GM21786 (cell line): ENCODE results near the gene CXXC5.

ENCODE experiments used
- ATAC-seq: cut with Tn5 transposase; IDR thresholded peaks from one replicate; pipeline ENCODE4 v1.9.1; 2021; ENCODE audit not compliant: unreplicated experiment

The CXXC5 gene

GRCh38 chr5:139651043-139651834, 3.1 kb downstream of the CXXC5 start:
- ATAC-seq: no peak

GRCh38 chr5:139651853-139652787, 4.0 kb downstream of the CXXC5 start:
- ATAC-seq: peak; percentile 36

DNA sequence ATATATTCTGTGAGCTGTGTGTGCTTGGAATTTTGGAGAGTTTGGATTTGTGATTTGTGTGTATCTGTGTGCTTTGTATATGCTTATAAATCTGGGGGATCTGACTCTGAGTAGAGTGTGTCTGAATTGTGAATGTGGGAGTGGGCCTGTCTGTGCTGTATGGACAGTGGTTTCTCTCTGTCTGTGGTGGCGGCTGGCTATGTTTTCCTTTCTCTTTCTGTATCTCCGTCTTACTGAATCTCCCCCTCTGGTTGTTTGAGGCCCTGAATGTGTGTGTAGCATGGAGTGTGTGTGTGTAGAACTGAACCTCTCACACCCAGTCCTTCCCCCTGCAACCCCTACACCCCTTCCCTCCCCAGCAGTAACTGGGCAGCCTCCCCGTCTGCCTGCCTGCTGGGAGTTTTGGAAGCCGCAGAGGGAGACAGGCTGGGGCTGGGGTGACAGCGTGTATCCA, 4.7 kb downstream of the CXXC5 start:
- ATAC-seq: peak; percentile 38

GRCh38 chr5:139653616-139654015, 5.5 kb downstream of the CXXC5 start:
- ATAC-seq: no peak

DNA sequence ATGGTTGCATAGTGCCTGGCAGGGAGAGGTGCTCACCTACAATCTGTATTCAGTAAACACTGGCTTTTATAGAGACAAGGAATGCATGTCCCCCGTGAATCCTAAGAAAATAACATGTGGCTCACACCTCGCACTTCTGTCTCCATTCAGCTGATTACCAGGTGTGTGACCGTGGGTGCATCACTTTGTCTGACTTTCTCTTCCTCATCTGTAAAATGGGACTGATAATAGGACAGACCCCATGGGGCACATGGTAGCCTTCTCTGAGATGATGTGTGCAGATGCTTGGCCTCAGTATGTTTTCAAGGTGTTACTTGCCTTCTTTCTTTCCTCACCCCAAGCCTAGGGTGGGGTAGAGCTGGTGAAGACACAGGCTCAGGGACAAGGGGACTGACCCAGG, 6.3 kb downstream of the CXXC5 start:
- ATAC-seq: no peak

- no peak for ATAC-seq
Observed at GRCh38 chr5:139654871-139655491, 6.8 kb downstream of the CXXC5 start.

- no peak for ATAC-seq
Observed at GRCh38 chr5:139655727-139656271, 7.7 kb downstream of the CXXC5 start.

- no peak for ATAC-seq
Observed at GRCh38 chr5:139657363-139658321, 9.5 kb downstream of the CXXC5 start.

GRCh38 chr5:139658501-139658927, 10.4 kb downstream of the CXXC5 start:
- ATAC-seq: no peak

GRCh38 chr5:139658928-139659667, 10.9 kb downstream of the CXXC5 start:
- peak; percentile 17 for ATAC-seq

GRCh38 chr5:139659695-139660101, 11.5 kb downstream of the CXXC5 start:
- ATAC-seq: no peak

- no peak for ATAC-seq
Observed at GRCh38 chr5:139660105-139660922, 12.2 kb downstream of the CXXC5 start.

GRCh38 chr5:139660923-139661814, 13.0 kb downstream of the CXXC5 start:
- ATAC-seq: peak; percentile 29

DNA sequence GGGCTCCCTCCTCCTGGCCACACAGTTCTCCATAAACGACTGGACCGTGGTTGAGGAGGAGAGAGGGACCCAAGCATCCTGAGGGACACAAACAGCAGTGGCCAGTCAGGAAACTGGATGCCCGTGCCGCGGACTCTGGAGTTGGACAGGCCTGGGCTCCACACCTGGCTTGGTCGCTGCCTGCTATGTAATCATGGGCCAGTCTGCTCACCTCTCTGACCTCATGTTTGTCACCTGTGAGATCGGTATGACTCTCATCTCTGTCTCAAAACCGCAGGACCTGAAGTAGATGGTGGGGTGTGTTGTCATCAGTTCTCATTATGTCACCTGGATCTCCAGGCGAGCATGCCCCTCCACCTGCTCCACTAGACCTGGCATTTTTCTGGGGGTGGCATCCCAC, 14.5 kb downstream of the CXXC5 start:
- ATAC-seq: no peak

DNA sequence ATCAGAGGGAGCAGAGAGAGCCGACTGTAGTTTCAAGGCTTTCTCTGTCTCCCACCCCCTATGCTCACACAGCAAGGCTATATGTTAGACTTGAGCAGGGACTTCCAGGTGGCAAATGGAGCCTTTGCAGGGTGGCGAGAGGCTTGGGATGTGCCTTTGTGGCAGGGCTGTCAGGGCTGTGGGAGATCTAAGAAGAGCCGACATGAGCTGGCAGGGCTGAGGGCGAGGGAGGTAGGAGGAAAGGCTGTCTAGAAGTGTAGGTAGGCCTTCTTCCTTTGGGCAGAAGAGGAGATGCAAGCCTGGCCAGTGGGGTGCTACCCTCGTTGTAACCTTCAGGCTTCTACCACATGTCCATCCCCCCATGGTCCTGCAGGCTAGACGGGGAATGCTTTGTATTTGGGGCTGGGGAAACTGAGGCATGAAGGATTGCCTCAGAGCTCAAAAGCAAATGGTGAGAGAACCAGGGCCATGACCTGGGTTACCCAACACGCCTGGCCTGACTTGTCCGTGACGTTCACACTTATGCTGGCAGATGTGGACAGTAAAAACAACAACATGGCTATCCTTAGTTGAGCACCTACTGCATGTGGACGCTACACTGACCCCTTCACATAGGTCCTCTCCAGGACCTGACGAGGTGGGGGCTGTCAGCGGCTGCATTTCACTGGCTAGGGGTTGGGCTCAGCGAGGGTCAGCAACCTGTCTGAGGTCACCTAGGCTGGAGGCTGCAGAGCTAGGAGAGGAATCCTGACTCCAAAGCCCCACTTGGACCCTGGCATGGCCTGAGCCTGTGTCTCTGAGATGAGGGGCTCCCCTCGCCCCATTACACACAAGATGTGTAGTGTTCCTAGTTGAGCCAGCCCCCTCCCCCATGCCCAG, 15.3 kb downstream of the CXXC5 start:
- ATAC-seq: no peak

DNA sequence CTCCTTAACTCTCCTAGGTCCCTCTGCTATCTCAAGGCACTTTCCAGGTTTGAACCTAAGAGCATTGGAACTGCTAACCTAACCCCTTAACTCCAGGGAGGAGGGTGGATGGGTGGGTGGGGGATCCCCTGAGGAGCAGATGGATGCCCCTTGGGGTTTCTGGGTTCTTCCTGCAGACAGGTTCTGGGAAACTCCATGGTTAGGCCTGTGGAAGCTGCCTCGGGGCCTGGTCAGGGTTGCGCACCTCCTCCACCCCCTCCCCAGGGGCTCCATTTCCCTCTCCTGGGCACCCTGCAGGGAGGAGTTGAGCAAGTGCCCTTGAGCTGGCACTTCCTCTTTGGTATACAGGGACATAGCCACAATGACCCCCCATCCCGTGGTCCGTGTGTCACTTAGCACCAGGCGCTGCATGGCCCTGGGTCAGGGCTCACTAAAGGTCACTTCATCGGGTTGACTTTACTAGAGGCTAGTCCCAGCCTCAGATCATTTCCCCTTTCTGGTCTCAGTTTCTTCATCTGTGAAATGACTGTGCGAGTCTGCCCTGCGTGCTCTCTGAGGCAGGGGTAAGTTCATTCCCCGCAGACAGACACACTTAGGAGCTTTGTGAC, 16.0 kb downstream of the CXXC5 start:
- peak; percentile 41 for ATAC-seq
